ENCODE data around the gene MUSTN1. TPM values are rescaled to one million over a fixed set of nuclear protein-coding genes. Genes with fewer than 3 reads are reported as not detected.

Gene MUSTN1
- total RNA-seq, 1 experiment from 2014 or later, result not detected

GRCh38 chr3:52786330-52787215, 48.2 kb downstream of the MUSTN1 start:
- no peak for DNase-seq (ENCODE audit: low read depth)

DNA sequence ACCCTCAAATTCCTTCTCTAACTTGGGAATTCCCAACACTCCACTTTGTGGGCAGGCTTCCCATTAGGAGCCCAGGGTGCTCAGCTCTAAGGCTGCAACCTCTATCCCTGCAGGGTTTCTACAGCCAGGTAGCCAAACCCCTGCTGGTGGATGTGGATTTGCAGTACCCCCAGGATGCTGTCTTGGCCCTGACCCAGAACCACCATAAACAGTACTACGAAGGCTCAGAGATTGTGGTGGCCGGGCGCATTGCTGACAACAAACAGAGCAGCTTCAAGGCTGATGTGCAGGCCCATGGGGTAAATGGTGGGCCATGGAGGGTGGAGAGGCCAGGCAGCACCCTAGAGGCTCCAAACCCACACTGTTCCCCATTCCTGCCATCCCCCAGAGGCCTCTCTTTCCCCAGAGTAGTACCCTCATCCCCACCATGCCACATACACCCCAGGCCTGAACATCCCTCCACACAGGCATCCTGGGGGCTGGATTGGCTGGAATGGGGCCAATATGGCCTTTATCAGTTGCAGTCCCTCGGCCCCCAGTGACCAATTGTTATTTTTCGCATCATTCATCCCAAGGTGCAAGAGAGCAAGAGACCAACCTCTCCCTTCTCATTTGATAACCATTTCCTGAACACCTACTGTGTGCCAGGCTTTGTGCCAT, 49.8 kb downstream of the MUSTN1 start:
- no peak for DNase-seq (ENCODE audit: low read depth)

DNA sequence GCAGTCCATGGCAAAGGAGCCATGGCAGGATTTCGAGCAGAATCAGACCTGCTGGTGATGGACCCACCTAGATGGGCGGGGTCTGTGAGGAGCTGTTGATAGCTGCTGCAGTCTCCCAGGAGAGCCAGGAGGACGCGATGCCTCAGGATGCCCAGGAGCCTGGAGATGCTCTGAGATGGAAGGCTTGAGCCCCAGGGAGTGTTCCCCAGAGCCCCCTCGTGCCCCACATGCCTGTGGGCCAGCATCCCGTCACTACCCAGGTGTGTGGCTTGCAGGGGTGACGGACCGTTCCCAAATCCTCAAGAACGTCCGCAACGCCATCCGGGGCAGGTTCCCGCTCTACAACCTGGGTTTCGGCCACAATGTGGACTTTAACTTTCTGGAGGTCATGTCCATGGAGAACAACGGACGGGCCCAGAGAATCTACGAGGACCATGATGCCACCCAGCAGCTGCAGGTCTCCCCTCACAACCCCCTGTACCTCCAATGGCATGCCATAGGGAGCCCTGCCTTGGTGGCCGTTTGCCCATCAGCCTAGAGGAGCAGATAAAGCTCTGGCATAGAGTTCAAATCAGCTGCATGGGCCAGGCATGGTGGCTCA, 50.7 kb downstream of the MUSTN1 start:
- DNase-seq (ENCODE audit: low read depth), result no peak

DNA sequence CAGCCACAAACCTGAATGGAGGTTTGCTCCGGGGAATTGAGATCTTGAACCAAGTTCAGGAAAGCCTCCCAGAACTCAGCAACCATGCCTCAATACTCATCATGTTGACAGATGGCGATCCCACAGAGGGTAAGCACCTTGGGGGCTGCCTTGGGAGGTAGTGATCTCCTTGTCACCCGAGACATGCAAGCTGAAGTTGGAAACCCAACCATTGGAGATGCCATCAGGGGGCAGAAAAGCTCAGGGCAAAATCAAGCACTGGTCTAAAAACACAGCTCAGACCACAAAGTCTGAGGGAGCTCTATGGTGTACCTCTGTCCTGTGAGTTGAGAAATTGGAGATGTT, 51.6 kb downstream of the MUSTN1 start:
- DNase-seq (ENCODE audit: low read depth), result no peak

Other genes starting within 250 kb of the MUSTN1 start
- gene PBRM1, start 149.1 kb downstream of the MUSTN1 start, total RNA-seq (2014; rRNA removed; shearing (Covaris generic)), result 34.1 and 36.7 TPM in 2 replicates
- 203 and 268 TPM in 2 replicates for gene GNL3, start 149.0 kb downstream of the MUSTN1 start, total RNA-seq (2014; rRNA removed; shearing (Covaris generic))
- 37.7 and 62.4 TPM in 2 replicates for gene GLT8D1, start 129.2 kb downstream of the MUSTN1 start, total RNA-seq (2014; rRNA removed; shearing (Covaris generic))
- 120 and 132 TPM in 2 replicates for gene SPCS1, start 128.9 kb downstream of the MUSTN1 start, total RNA-seq (2014; rRNA removed; shearing (Covaris generic))
- gene NEK4, start 64.1 kb downstream of the MUSTN1 start, total RNA-seq (2014; rRNA removed; shearing (Covaris generic)), result 17.1 and 22.9 TPM in 2 replicates
- not detected in 2 replicates for gene ITIH1, start 57.4 kb downstream of the MUSTN1 start, total RNA-seq (2014; rRNA removed; shearing (Covaris generic))
- not detected in 2 replicates for gene ITIH3, start 40.2 kb downstream of the MUSTN1 start, total RNA-seq (2014; rRNA removed; shearing (Covaris generic))
- gene ITIH4, start 4.3 kb downstream of the MUSTN1 start, total RNA-seq (2014; rRNA removed; shearing (Covaris generic)), result 0.09 and 0.40 TPM in 2 replicates
- gene STIMATE, start 62.5 kb upstream of the MUSTN1 start, total RNA-seq (2014; rRNA removed; shearing (Covaris generic)), result 6.3 and 16.9 TPM in 2 replicates
- gene SFMBT1, start 211.1 kb upstream of the MUSTN1 start, total RNA-seq (2014; rRNA removed; shearing (Covaris generic)), result 11.7 and 18.3 TPM in 2 replicates

Data from Daoy (cell line).